Thoracic aorta (tissue), 2 donors: ENCODE measurements around the gene ROBO1. TPM values are rescaled to one million over a fixed set of nuclear protein-coding genes. Genes with fewer than 3 reads are reported as not detected.

Source experiments
- ATAC-seq: fragments of 150-250 bp; one replicate; pipeline ENCODE4 v1.8.0; 2017; ENCODE audit warnings: low read depth; ENCODE audit not compliant: insufficient number of reproducible peaks, low FRiP score
- DNase-seq: peaks from one replicate; pipeline ENCODE4 v3.0.0-alpha.2; 2020; ENCODE audit warnings: low spot score
- H3K27ac ChIP-seq, 2 donors: fragments of 200-600 bp; sonication (generic); 1 replicate in 1 of 2; 2 replicates in 1 of 2; pipeline ENCODE4 v1.5.1; 2016; ENCODE audit warnings: mild to moderate bottlenecking in 2 of 2, moderate library complexity in 2 of 2
- H3K27me3 ChIP-seq: fragments of 200-600 bp; sonication (generic); replicated peaks from 2 replicates; pipeline ENCODE4 v1.6.0; 2016; ENCODE audit warnings: mild to moderate bottlenecking; ENCODE audit not compliant: insufficient read depth
- H3K36me3 ChIP-seq: fragments of 200-600 bp; sonication (generic); one replicate; pipeline ENCODE4 v1.5.1; 2016
- H3K4me1 ChIP-seq, 2 donors: fragments of 200-600 bp; sonication (generic); 1 replicate in 1 of 2; 2 replicates in 1 of 2; pipeline versions ENCODE4 v1.5.1 to v1.6.0; 2016; ENCODE audit warnings: low read depth in 2 of 2, mild to moderate bottlenecking in 1 of 2; ENCODE audit not compliant: control insufficient read depth in 1 of 2
- H3K4me3 ChIP-seq: fragments of 200-600 bp; sonication (generic); 2 replicates; pipeline ENCODE4 v1.5.1; 2016; ENCODE audit warnings: mild to moderate bottlenecking
- H3K9me3 ChIP-seq: fragments of 200-600 bp; sonication (generic); 2 replicates; pipeline ENCODE4 v1.5.1; 2016
- total RNA-seq, 2 donors: library from RNA; depleted of rRNA; stranded (reverse); fragments of >200 nt; gene quantifications; one replicate each; pipeline versions ENCODE4 v1.1.0 to v1.2.3, GENCODE V29; 2016
- TF ChIP-seq, protein P1 (sequence below): fragments of 200-600 bp; sonication (generic); IDR thresholded peaks from one replicate; pipeline ENCODE4 v1.5.1; 2019; ENCODE audit warnings: antibody characterized with exemption

Gene ROBO1
- total RNA-seq, 2 donors from 2014 or later: 13.3 to 24.4 TPM

- TF ChIP-seq, protein P1, sequence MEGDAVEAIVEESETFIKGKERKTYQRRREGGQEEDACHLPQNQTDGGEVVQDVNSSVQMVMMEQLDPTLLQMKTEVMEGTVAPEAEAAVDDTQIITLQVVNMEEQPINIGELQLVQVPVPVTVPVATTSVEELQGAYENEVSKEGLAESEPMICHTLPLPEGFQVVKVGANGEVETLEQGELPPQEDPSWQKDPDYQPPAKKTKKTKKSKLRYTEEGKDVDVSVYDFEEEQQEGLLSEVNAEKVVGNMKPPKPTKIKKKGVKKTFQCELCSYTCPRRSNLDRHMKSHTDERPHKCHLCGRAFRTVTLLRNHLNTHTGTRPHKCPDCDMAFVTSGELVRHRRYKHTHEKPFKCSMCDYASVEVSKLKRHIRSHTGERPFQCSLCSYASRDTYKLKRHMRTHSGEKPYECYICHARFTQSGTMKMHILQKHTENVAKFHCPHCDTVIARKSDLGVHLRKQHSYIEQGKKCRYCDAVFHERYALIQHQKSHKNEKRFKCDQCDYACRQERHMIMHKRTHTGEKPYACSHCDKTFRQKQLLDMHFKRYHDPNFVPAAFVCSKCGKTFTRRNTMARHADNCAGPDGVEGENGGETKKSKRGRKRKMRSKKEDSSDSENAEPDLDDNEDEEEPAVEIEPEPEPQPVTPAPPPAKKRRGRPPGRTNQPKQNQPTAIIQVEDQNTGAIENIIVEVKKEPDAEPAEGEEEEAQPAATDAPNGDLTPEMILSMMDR: no peak
- Histone ChIP-seq H3K27me3 (no peaks in the 10 kb centered on the region), H3K9me3 (no peaks in the 10 kb centered on the region), H3K4me1 (peaks cover 13 to 26% of the 10 kb centered on the region in 2 donors), H3K4me3 (no peak overlapping the region), H3K27ac (no peak overlapping the region), H3K36me3 (no peaks in the 10 kb centered on the region)
- DNase-seq: no peak
- no peak for ATAC-seq
Measured at GRCh38 chr3:79604681-79605080, 163.1 kb downstream of the ROBO1 start.

- no peak overlapping the region for H3K4me3 ChIP-seq
- peaks cover 13 to 26% of the 10 kb centered on the region in 2 donors for H3K4me1 ChIP-seq
- TF ChIP-seq, protein P1: no peak
- no peaks in the 10 kb centered on the region for H3K27me3 ChIP-seq
- H3K27ac ChIP-seq: no peak overlapping the region
- H3K36me3 ChIP-seq: no peaks in the 10 kb centered on the region
- no peak for DNase-seq
- no peak for ATAC-seq
- no peaks in the 10 kb centered on the region for H3K9me3 ChIP-seq
Measured at GRCh38 chr3:79602385-79602784, 165.4 kb downstream of the ROBO1 start.

- Histone ChIP-seq H3K9me3 (no peaks in the 10 kb centered on the region), H3K27ac (no peak overlapping the region), H3K4me3 (no peak overlapping the region), H3K4me1 (peaks cover 6 to 12% of the 10 kb centered on the region in 2 donors), H3K36me3 (no peaks in the 10 kb centered on the region), H3K27me3 (no peaks in the 10 kb centered on the region)
- TF ChIP-seq, protein P1: no peak
- DNase-seq (no peak), ATAC-seq (no peak)
Measured at GRCh38 chr3:79598594-79598993, 169.2 kb downstream of the ROBO1 start.

DNA sequence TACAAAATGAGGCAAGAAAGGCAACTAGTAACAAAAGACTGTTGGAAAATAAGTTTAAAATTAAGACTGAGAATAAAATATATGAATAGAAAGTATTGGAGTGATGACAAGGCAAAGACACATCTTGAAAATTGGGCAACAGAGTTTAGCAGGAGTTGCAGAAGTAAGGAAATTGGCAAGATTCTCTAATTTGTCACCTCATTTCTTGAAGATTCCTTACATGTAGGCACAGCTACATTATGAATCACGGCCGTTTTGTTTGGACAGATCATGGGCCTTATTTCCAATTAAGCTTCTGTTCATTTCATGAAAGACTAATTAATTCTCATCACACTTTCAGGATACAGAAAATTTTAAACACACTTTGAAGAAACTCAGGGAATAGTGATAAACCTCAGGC is 170.1 kb downstream of the ROBO1 start:
- TF ChIP-seq, protein P1: no peak
- Histone ChIP-seq H3K27ac (no peak overlapping the region), H3K4me3 (no peak overlapping the region), H3K27me3 (no peaks in the 10 kb centered on the region), H3K36me3 (no peaks in the 10 kb centered on the region), H3K4me1 (peaks cover 0 to 4% of the 10 kb centered on the region in 2 donors), H3K9me3 (no peaks in the 10 kb centered on the region)
- DNase-seq: no peak
- no peak for ATAC-seq

DNA sequence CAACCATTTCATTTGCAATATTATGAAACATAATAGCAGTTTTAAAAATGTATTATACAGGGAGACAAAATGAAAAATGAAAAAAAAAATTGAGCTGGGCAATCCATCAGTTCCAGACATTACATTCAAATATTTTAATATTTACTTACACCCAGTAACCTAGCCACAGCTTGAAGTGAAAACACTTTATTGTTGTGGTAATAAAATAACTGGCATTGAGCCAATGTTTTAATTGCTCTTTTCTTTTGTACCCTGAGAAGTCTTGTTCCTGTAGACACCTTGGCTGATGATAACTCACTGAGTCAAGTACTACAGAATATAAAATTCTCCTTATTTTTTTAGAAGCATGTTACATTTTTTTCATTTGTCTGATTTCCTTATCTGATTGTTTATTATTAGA is 180.6 kb downstream of the ROBO1 start:
- no peaks in the 10 kb centered on the region for H3K4me1 ChIP-seq
- H3K36me3 ChIP-seq: no peaks in the 10 kb centered on the region
- no peaks in the 10 kb centered on the region for H3K9me3 ChIP-seq
- H3K27me3 ChIP-seq: no peaks in the 10 kb centered on the region
- no peak overlapping the region for H3K4me3 ChIP-seq
- ATAC-seq: no peak
- TF ChIP-seq, protein P1: no peak
- DNase-seq: no peak
- no peak overlapping the region for H3K27ac ChIP-seq
